Testis (tissue), 3 donors: ENCODE data around the gene TBC1D22A. TPM values are rescaled to one million over a fixed set of nuclear protein-coding genes. Genes with fewer than 3 reads are reported as not detected.

Experiments
- DNase-seq: peaks from one replicate; pipeline ENCODE4 v3.0.0-alpha.2; 2019
- H3K27ac ChIP-seq, 2 donors: fragments of 200-600 bp; sonication (generic); one replicate each; pipeline ENCODE4 v1.5.1; 2019
- H3K27me3 ChIP-seq: fragments of 200-600 bp; sonication (generic); one replicate; pipeline ENCODE4 v1.5.1; 2019
- H3K36me3 ChIP-seq: fragments of 200-600 bp; sonication (generic); one replicate; pipeline ENCODE4 v1.5.1; 2017; ENCODE audit warnings: low read depth; ENCODE audit errors: missing control alignments
- H3K4me1 ChIP-seq: fragments of 200-600 bp; sonication (generic); one replicate; pipeline ENCODE4 v1.5.1; 2019
- H3K4me3 ChIP-seq, 2 donors: fragments of 200-600 bp; sonication (generic); one replicate each; pipeline ENCODE4 v1.5.1; 2017 to 2019
- H3K9me3 ChIP-seq: fragments of 200-600 bp; sonication (generic); one replicate; pipeline ENCODE4 v1.5.1; 2017
- CTCF ChIP-seq, 3 experiments: fragments of 450-650 bp in 2 of 3; fragments of 200-600 bp in 1 of 3; sonication (generic) in 1 of 3; IDR thresholded peaks; one replicate each; pipeline ENCODE4 v1.5.1; 2016 to 2019; ENCODE audit warnings: antibody characterized with exemption in 3 of 3, mild to moderate bottlenecking in 2 of 3, moderate library complexity in 1 of 3
- POLR2A ChIP-seq: fragments of 450-650 bp; IDR thresholded peaks from one replicate; pipeline ENCODE4 v1.6.1; 2017; ENCODE audit warnings: antibody characterized with exemption, mild to moderate bottlenecking, moderate library complexity
- WGBS, 2 donors: methylation state at CpG; one replicate each; pipeline ENCODE4 v1.1.5; 2018; 5-methylcytosine and 5-hydroxymethylcytosine counted together
- intact Hi-C: fragments of 100-400 bp; cut with DNase I; formaldehyde crosslinking; loops from one replicate; pipeline ENCODE4 v1.15.1; 2023; ENCODE audit warnings: low total_unique reads
- polyA plus RNA-seq: library from polyadenylated mRNA; stranded (reverse); fragments of 350-450 nt; fragmentation: Illumina TruSeq; extraction: RNeasy Lipid Tissue Mini Kit (QIAGEN cat#74804); gene quantifications from one replicate; pipeline ENCODE4 v1.2.3, GENCODE V29; 2014; ENCODE audit warnings: low read depth, low replicate concordance; ENCODE audit not compliant: insufficient read depth
- total RNA-seq, 2 donors: library from RNA; depleted of rRNA; stranded (reverse); fragments of >200 nt; gene quantifications; one replicate each; pipeline ENCODE4 v1.2.3, GENCODE V29; 2016

The TBC1D22A gene
- total and polyA plus RNA-seq, 3 donors from 2014 or later: 16.6 to 32.8 (median 28.5) TPM

- Histone ChIP-seq H3K27me3 (no peaks in the 10 kb centered on the region), H3K4me3 (no peak overlapping the region), H3K4me1 (no peaks in the 10 kb centered on the region), H3K27ac (no peak overlapping the region), H3K9me3 (no peaks in the 10 kb centered on the region), H3K36me3 (no peaks in the 10 kb centered on the region)
- intact Hi-C loops: no loop called here
- DNase-seq: no peak
- TF ChIP-seq CTCF (IDR thresholded peaks at IDR 0.05) (no peak), POLR2A (no peak)
- 95 to 98% methylated on average over 4 to 7 of the region's 7 CpGs for WGBS, 2 donors
Observed at GRCh38 chr22:46946383-46946962, 184.0 kb downstream of the TBC1D22A start.

- TF ChIP-seq CTCF (IDR thresholded peaks at IDR 0.05) (no peak), POLR2A (no peak)
- no peaks in the 10 kb centered on the region for H3K27me3 ChIP-seq
- 72 to 81% methylated on average over 14 of the region's 14 CpGs for WGBS, 2 donors
- no peak overlapping the region for H3K4me3 ChIP-seq
- H3K9me3 ChIP-seq: no peaks in the 10 kb centered on the region
- intact Hi-C loops: no loop called here
- DNase-seq: no peak
- H3K4me1 ChIP-seq: no peaks in the 10 kb centered on the region
- no peak overlapping the region for H3K27ac ChIP-seq
- no peaks in the 10 kb centered on the region for H3K36me3 ChIP-seq
Observed at GRCh38 chr22:46947516-46948257, 185.2 kb downstream of the TBC1D22A start.

GRCh38 chr22:46948411-46949144, 186.1 kb downstream of the TBC1D22A start:
- Histone ChIP-seq H3K27me3 (no peaks in the 10 kb centered on the region), H3K4me1 (no peaks in the 10 kb centered on the region), H3K27ac (no peak overlapping the region), H3K9me3 (no peaks in the 10 kb centered on the region), H3K4me3 (no peak overlapping the region), H3K36me3 (no peaks in the 10 kb centered on the region)
- WGBS, 2 donors: 94 to 95% methylated on average over 16 of the region's 16 CpGs
- intact Hi-C loops: no loop called here
- TF ChIP-seq POLR2A: no peak
- TF ChIP-seq CTCF (IDR thresholded peaks at IDR 0.05): no peak
- DNase-seq: no peak

GRCh38 chr22:46951350-46951749, 188.9 kb downstream of the TBC1D22A start:
- Histone ChIP-seq H3K27me3 (no peaks in the 10 kb centered on the region), H3K9me3 (no peaks in the 10 kb centered on the region), H3K4me3 (no peak overlapping the region), H3K36me3 (no peaks in the 10 kb centered on the region), H3K4me1 (no peaks in the 10 kb centered on the region), H3K27ac (no peak overlapping the region)
- no peak for DNase-seq
- intact Hi-C loops: no loop called here
- TF ChIP-seq POLR2A (no peak), CTCF (IDR thresholded peaks at IDR 0.05) (no peak)
- 89 to 91% methylated on average over 12 of the region's 12 CpGs for whole genome bisulfite sequencing, 2 donors
